Stimulated activated CD4-positive, alpha-beta T cell treated with anti-CD3 and anti-CD28 coated beads, TNF-alpha, amount 100 ng/mL, for 48 hours (primary cell): ENCODE measurements around the gene CERKL.

Experiments
- DNase-seq, 3 donors: peaks; one replicate each; pipeline ENCODE4 v3.0.0-alpha.2; 2020; ENCODE audit warnings: low read depth in 3 of 3

Gene CERKL

GRCh38 chr2:181575024-181575649, 81.8 kb downstream of the CERKL start:
- DNase-seq, result no peak

DNA sequence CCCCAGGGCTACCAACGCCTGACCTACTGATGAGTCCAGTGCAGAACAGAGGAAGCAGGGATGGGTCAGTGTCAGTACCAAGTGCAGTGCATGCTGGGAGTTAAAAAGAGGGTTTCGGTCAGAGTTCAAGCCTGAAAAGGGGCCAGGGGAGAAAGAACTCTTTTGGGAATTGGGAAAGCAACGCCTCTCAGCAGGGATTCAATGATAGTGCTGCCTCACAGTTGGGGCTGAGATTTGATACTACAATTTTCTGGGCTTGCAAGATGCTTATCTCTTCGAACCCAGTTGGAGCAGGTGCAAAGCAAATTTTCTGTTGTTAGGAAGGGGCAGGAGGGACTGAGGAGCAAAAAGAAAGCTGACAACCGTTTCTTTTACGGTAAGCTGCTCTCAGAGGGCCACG, 82.6 kb downstream of the CERKL start:
- no peak for DNase-seq

GRCh38 chr2:181573140-181573736, 83.7 kb downstream of the CERKL start:
- no peak for DNase-seq

- no peak for DNase-seq
Observed at GRCh38 chr2:181570833-181571661, 85.9 kb downstream of the CERKL start.

DNA sequence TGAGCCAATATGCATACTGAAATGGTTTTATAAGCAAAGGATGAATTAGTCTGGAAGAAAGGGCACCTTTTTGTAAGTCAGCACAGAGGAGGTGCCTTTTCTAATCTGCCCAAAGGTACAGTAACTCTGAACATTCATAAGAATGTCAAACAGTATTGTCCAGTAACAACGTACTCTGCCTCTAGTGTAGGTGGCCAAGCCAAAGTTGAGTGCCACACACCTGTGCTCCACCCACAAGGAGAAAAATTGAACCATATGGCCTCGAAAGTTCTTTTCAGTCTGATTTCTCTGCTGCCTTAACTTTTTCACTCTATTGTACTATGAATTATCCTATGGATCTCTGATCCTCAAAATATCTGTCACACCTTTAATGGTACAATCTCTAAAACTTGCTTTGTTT, 86.8 kb downstream of the CERKL start:
- no peak for DNase-seq

DNA sequence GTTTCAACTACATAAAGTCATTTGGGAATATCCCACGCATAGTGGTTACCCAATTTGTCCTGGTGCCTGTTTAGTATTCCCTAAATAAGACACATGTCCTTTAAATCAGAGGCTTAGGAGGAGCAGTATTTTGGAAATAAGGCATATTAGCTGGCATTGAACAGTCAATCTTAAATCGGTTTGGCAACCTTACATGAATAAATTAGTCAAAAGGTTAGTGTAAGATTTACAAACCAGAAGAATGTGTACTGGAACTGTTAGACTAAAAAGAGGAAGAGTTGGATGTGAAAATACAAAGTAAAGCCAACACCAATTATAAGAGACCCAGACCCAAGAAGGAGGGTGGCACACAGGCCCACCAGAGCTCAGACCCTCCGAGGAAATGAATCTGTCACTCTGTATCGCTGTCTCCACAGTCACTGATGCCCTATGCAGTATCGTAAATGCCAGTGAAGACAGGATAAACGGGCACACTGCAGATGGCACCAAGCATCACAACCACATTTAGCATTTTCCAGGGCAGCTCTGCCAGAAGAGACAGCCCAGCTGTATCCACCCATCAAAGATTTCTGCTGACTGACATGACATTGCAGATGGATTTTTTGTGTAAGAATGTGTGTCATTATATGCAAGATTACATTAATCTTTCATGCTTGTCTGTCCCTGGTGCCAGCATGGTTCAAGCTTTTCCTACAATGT, 90.4 kb downstream of the CERKL start:
- DNase-seq, result no peak

- no peak for DNase-seq
Observed at GRCh38 chr2:181563101-181563692, 93.7 kb downstream of the CERKL start.

DNA sequence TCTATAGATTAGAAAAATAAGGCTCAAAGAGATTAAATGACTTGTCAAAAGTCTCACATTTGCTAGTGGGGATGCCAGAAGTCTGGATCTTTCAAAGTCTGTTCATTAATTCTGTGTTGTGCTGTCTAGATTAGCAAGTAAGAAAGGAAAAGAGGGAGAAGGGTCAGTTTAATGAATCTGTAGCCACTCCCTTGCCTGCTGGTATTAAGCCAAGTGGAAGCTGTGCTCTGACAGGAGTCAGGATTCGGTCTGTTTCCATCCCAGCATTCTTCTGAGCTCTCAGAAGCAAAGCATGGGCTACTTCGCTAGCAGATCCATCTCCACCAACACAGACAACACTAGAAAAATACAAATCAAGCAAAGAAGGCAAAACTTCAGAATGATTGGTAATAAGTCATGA, 98.5 kb downstream of the CERKL start:
- DNase-seq, result no peak

GRCh38 chr2:181554061-181554830, 102.7 kb downstream of the CERKL start:
- DNase-seq, result no peak

DNA sequence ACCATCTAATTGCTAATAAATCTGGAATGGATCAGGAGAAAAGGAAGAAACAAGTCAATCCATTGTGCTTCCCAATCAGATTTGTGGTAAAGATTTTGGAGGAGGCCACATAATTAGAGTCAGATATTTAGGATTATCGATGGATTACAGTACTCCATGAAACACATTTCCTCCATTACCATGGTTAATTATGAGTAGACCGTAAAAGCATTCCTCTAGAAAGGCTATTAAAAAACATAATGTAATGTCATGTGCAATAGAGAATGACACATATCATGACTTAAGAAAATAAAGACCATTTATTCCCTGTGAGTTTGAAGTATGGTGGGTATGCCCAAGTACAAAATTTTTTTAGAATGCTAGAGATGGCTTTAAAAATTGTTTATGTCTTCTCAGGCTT, 103.7 kb downstream of the CERKL start:
- no peak for DNase-seq

DNA sequence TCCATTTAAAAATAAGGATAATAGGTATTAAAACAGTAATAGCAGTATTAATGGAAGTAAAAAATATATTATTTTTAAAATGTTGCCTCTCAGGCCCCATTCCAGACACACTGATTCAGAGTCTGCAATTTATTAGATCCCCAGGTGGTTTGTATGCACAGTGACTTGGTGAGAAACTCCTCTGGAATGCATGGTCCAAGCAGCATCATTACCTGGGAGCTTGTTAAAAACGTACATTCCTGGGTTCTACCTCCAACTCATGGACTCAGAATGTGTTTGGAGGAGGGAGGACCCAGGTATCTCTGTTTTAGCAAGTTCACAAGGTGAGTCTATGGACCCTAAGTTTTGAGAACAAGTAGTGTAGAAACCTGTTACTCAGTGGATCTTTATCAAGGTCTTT, 104.1 kb downstream of the CERKL start:
- DNase-seq, result no peak

GRCh38 chr2:181546086-181546485, 110.8 kb downstream of the CERKL start:
- no peak for DNase-seq

DNA sequence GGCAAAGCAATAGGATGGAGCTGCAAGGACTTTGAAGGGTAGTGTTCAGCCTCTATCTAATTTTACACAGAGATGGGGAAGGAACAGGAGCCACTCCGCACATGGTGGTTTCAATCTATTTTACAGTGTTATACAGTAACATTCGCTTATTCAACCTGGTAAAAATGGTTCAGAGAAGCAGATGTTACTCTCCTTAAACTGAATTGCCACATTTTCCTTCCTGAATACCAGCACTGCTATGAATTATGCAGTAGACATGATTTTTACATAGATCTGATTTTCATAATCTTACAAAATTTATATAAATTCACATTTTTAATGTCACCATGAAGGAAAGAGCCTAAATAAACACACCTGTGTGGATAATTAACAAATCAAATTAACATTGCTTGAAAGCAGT, 114.7 kb downstream of the CERKL start:
- DNase-seq, result no peak

GRCh38 chr2:181540421-181540820, 116.5 kb downstream of the CERKL start:
- DNase-seq, result no peak

DNA sequence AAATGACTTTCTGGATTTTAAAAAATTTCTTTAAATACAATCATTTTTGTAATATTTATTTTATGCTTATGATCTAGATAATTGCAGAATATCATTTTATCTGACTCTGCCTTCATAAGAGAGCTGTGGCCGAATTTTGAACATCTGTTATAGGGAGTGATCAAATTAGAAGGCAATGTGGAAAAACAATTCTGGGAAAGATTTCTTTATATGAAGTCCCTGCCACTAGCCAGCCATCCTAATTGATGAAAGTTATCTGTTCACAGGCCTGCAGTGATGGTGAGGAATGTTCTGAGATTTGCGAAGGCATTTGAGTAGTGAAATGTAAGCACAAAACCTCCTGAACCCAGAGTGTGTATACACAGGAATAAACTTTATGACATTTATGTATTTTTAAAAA, 120.2 kb downstream of the CERKL start:
- DNase-seq, result no peak

GRCh38 chr2:181528441-181528840, 128.5 kb downstream of the CERKL start:
- DNase-seq, result no peak

DNA sequence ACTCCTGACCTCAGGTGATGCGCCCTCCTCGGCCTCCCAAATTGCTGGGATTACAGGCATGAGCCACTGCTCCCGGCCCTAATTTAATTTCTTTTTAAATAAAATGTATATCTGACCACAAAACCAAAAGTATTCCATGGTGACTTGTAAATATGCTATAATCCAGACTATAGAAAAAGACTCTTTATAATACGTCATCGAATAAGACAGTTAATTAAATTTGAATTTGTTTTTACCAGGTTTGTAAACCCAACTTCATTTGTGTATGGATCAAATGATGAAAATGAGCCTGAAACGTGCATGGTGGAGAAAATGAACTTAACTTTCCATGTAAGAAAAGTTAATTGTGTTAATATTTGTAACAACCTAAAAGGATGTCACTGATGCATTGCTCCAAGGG, 129.8 kb downstream of the CERKL start:
- no peak for DNase-seq

- DNase-seq, result no peak
Observed at GRCh38 chr2:181526014-181526413, 130.9 kb downstream of the CERKL start.

DNA sequence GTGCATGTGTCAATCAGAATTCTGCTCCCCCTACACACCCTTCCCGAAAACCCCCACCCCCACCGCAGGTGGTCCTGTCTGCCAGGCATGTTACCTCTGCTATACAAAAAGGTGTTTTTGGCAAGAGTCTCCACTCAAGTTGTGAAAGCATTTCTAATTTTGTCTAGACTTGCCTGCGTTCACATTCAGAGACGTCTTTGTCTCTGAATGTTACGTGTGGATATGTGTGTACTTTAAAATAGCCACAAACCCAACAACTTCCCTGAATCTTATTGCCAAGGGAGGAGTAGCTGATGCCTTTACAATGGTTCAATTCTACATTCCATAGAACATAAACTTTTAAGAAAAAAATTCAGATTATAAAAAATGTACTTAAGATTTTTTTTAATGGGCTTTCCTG, 133.1 kb downstream of the CERKL start:
- no peak for DNase-seq

DNA sequence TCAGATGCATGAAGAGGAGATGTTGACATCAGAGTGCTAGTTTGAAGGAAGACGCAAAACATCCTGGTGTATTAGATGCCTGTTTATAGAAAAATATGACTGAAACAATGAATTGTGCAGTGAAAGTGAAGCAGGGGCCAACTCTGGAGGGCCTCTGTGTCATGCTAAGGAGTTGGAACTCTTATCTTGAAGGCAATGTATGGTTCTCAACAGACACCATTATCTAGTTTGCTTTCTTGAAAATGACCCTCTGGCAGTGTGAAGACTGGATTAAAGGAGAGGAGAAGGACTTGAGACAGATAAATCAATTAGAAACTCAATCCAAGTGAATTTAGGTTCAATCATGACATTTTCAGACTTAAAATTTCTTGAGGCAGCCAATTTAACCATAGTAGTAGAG, 136.7 kb downstream of the CERKL start:
- no peak for DNase-seq

GRCh38 chr2:181517685-181518301, 139.1 kb downstream of the CERKL start:
- no peak for DNase-seq
